Fibroblast of villous mesenchyme (primary cell): ENCODE measurements around the gene HCK. TPM values are rescaled to one million over a fixed set of nuclear protein-coding genes. Genes with fewer than 3 reads are reported as not detected.

Source experiments
- DNase-seq: peaks from one replicate; pipeline ENCODE4 v3.0.0-alpha.2; 2010; ENCODE audit warnings: low read depth
- H3K4me3 ChIP-seq: 2 replicates; pipeline ENCODE4 v1.5.1; 2011; ENCODE audit warnings: low read depth, mild to moderate bottlenecking, low read length
- total RNA-seq: library from RNA; depleted of rRNA; stranded (reverse); fragments of >200 nt; gene quantifications from 2 replicates; pipeline ENCODE4 v1.2.3, GENCODE V29; 2012
- TF ChIP-seq, protein P1 (sequence below): IDR thresholded peaks from 2 replicates; pipeline ENCODE4 v1.5.1; 2012; ENCODE audit warnings: low read depth, mild to moderate bottlenecking, low read length; ENCODE audit not compliant: insufficient read depth

Gene HCK
- total RNA-seq, 1 donor, result not detected

DNA sequence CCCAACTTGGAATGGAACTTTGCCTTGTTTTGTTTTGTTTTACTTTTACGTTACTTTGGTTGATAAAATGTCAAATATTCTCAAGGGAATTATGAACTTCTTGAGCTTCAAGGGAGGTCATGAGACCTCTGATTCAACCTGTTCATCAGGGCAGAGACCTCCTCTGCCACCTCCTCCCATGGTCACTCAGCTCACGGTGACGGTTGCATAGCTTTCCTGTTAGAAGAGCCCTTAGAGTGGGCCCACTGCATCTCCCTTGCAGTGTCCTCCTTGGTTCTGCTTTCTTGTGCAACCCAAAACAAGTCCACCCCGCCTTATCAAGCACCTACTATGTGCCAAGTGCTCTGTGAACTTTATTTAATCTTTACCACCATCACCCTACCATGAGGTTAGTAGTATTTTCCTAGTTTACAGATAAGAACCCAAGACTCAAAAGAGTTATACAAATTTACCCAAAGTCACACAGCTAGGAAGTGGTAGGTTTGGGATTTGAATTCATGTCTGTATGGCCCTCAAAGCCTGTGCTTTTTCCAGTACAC lies 72.9 kb downstream of the HCK start:
- no peak overlapping the region for H3K4me3 ChIP-seq
- no peak for DNase-seq
- TF ChIP-seq, protein P1, sequence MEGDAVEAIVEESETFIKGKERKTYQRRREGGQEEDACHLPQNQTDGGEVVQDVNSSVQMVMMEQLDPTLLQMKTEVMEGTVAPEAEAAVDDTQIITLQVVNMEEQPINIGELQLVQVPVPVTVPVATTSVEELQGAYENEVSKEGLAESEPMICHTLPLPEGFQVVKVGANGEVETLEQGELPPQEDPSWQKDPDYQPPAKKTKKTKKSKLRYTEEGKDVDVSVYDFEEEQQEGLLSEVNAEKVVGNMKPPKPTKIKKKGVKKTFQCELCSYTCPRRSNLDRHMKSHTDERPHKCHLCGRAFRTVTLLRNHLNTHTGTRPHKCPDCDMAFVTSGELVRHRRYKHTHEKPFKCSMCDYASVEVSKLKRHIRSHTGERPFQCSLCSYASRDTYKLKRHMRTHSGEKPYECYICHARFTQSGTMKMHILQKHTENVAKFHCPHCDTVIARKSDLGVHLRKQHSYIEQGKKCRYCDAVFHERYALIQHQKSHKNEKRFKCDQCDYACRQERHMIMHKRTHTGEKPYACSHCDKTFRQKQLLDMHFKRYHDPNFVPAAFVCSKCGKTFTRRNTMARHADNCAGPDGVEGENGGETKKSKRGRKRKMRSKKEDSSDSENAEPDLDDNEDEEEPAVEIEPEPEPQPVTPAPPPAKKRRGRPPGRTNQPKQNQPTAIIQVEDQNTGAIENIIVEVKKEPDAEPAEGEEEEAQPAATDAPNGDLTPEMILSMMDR, result no peak

DNA sequence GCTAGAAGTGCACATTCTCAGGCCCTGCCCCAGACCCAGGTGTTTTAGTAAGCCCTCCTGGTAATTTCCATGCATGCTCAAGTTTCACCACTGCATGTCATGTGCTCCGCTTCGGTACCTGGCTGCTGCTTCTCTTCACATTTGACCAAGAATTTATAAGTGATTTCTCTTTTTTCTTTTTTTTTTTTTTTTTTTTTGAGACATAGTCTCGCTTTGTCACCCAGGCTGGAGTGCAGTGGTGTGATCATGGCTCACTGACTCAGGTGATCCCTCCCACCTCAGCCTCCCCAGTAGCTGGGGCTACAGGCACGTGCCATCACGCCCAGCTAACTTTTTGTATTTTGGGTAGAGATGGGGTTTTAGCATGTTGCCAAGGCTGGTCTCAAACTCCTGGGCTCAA lies 73.5 kb downstream of the HCK start:
- TF ChIP-seq, protein P1, result no peak
- no peak for DNase-seq
- H3K4me3 ChIP-seq, result no peak overlapping the region

DNA sequence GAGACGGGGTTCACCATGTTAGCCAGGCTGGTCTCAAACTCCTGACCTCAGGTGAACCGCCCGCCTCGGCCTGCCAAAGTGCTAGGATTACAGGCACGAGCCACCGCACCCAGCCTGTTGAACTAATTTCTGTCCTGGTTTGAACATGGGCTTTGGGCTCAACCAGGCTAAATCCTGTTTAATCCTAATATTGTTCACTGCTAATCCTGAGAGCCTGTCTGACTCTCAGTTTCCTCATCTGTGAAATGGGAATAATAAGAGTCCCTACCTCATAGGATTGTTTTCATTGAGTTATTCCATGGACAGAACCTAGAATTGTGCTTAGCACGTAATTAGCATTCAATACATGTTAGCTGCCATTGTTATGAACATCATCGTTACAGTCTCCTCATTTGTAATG lies 74.9 kb downstream of the HCK start:
- H3K4me3 ChIP-seq, result no peak overlapping the region
- TF ChIP-seq, protein P1, result no peak
- DNase-seq, result no peak

DNA sequence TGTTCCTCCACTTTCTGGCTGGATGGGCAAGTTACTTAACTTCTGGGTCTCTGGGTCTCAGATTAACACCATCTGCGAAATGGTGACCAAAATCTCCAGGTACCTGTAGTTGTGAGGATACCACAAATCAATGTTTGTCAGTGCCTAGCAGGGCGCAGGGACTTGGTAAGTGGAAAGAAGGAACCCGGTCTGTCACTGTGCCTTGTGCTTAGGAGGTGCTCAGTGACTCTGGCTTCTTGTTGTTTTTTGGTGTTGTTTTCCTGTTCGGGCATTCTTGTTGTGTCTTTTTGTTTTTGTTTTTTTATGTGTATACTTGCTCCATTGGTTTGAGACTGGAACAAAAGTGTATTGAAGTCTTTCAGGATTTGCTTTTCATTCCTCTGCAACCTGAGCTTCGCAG lies 75.3 kb downstream of the HCK start:
- no peak for DNase-seq
- no peak overlapping the region for H3K4me3 ChIP-seq
- TF ChIP-seq, protein P1, result no peak

DNA sequence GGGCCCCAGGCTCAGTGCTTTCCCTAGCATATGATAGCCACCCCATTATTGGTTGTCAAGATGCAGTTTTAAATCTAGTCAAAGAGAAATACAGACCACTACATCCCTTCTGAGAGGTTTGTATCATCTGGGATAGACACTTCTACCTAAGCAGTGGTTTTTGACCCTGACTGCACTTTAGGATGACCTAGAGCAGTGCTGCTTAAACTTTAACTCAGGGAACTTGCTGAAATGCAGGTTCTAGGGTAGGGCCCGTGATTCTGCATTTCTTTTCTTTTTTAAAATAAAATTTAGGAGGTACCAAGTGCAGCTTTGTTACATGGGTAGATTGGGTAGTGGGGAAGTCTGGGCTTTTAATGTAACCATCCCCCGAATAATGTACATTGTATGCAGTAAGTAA lies 76.1 kb downstream of the HCK start:
- no peak for DNase-seq
- TF ChIP-seq, protein P1, result no peak
- no peak overlapping the region for H3K4me3 ChIP-seq

DNA sequence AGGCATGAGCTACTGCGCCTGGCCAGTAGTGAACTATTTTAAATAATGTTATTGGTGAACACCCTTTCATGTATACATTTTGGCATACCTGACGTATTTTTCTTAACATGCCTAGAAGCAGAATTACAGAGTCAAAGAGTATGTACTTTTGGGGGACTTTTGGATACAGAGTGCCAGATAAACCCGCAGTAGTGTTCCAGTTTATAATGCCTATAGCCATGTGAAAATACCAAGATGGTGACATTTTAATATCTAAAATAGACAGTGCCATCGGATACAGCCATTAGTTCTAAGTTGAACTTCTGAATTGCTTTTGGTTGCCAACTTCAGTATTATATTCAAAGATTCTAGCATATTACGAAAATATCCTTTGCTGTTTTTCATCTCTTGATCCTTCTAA lies 77.8 kb downstream of the HCK start:
- TF ChIP-seq, protein P1, result no peak
- no peak overlapping the region for H3K4me3 ChIP-seq
- no peak for DNase-seq

DNA sequence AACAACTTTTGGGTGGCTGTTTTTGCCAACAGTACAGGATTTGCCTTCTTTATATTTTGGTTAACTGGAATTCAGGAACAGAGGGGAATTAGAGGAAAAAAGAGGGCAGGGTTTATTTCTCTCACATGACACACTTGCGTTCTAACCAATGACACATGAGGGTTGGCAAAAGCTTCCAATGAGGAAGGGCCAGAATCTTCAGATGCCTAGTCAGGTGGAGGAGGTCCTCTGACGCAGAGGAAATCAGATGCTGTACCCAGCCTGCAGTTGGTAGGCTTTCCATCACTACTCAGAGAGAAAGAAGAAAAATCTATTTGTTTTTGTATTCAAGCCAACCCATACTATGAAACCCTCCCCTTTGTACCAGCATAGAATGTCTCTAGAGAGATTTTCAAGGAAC lies 78.3 kb downstream of the HCK start:
- H3K4me3 ChIP-seq, result no peak overlapping the region
- DNase-seq, result no peak
- TF ChIP-seq, protein P1, result no peak
